Measurements from ENCODE around the gene NCOA1.

Gene NCOA1

GRCh38 chr2:24511894-24512293 lies 20.8 kb downstream of the NCOA1 start:
- in situ Hi-C loops (cut with HindIII; ENCODE audit: low pct_ligation_motif_present, low sequenced_read_pairs), result no loop called here
- Histone ChIP-seq H3K27ac (no peak overlapping the region), H3K27me3 (replicated peaks) (no peaks in the 10 kb centered on the region), H3K4me3 (ENCODE audit: low read depth, low read length) (no peak overlapping the region), H3K36me3 (replicated peaks) (no peaks in the 10 kb centered on the region)
- no peak for DNase-seq
- no peak for TF ChIP-seq CTCF (IDR thresholded peaks at IDR 0.05; ENCODE audit: low read depth, low read length, missing control alignments)

GRCh38 chr2:24512404-24512803 lies 21.4 kb downstream of the NCOA1 start:
- no peaks in the 10 kb centered on the region for H3K27me3 ChIP-seq (replicated peaks)
- H3K4me3 ChIP-seq (ENCODE audit: low read depth, low read length), result no peak overlapping the region
- H3K27ac ChIP-seq, result no peak overlapping the region
- DNase-seq, result no peak
- in situ Hi-C loops (cut with HindIII; ENCODE audit: low pct_ligation_motif_present, low sequenced_read_pairs), result no loop called here
- no peaks in the 10 kb centered on the region for H3K36me3 ChIP-seq (replicated peaks)
- TF ChIP-seq CTCF (IDR thresholded peaks at IDR 0.05; ENCODE audit: low read depth, low read length, missing control alignments), result no peak

- in situ Hi-C loops (cut with HindIII; ENCODE audit: low pct_ligation_motif_present, low sequenced_read_pairs), result no loop called here
- no peak for TF ChIP-seq CTCF (IDR thresholded peaks at IDR 0.05; ENCODE audit: low read depth, low read length, missing control alignments)
- H3K27ac ChIP-seq, result no peak overlapping the region
Observed at GRCh38 chr2:24512831-24513230, 21.8 kb downstream of the NCOA1 start.

GRCh38 chr2:24513281-24514071 lies 22.4 kb downstream of the NCOA1 start:
- H3K27ac ChIP-seq, result no peak overlapping the region
- DNase-seq, result no peak
- in situ Hi-C loops (cut with HindIII; ENCODE audit: low pct_ligation_motif_present, low sequenced_read_pairs), result no loop called here
- H3K36me3 ChIP-seq (replicated peaks), result no peaks in the 10 kb centered on the region
- no peaks in the 10 kb centered on the region for H3K27me3 ChIP-seq (replicated peaks)
- H3K4me3 ChIP-seq (ENCODE audit: low read depth, low read length), result no peak overlapping the region
- TF ChIP-seq CTCF (IDR thresholded peaks at IDR 0.05; ENCODE audit: low read depth, low read length, missing control alignments), result no peak

More at GRCh38 chr2:24512831-24513230, 21.8 kb downstream of the NCOA1 start:
- Histone ChIP-seq H3K4me3 (ENCODE audit: low read depth, low read length) (no peak overlapping the region), H3K27me3 (replicated peaks) (no peaks in the 10 kb centered on the region), H3K36me3 (replicated peaks) (no peaks in the 10 kb centered on the region)
- DNase-seq, result no peak

GRCh38 chr2:24514820-24515219 lies 23.8 kb downstream of the NCOA1 start:
- Histone ChIP-seq H3K36me3 (replicated peaks) (no peaks in the 10 kb centered on the region), H3K4me3 (ENCODE audit: low read depth, low read length) (no peak overlapping the region), H3K27ac (no peak overlapping the region), H3K27me3 (replicated peaks) (no peaks in the 10 kb centered on the region)
- no peak for DNase-seq
- TF ChIP-seq CTCF (IDR thresholded peaks at IDR 0.05; ENCODE audit: low read depth, low read length, missing control alignments), result no peak
- in situ Hi-C loops (cut with HindIII; ENCODE audit: low pct_ligation_motif_present, low sequenced_read_pairs), result no loop called here

GRCh38 chr2:24515335-24515734 lies 24.3 kb downstream of the NCOA1 start:
- in situ Hi-C loops (cut with HindIII; ENCODE audit: low pct_ligation_motif_present, low sequenced_read_pairs), result no loop called here
- peak; percentile 24 for DNase-seq
- H3K36me3 ChIP-seq (replicated peaks), result no peaks in the 10 kb centered on the region
- no peak overlapping the region for H3K27ac ChIP-seq
- H3K27me3 ChIP-seq (replicated peaks), result no peaks in the 10 kb centered on the region
- H3K4me3 ChIP-seq (ENCODE audit: low read depth, low read length), result no peak overlapping the region
- no peak for TF ChIP-seq CTCF (IDR thresholded peaks at IDR 0.05; ENCODE audit: low read depth, low read length, missing control alignments)
